IMR-90 (cell line): ENCODE results near the gene CFAP299. TPM values are rescaled to one million over a fixed set of nuclear protein-coding genes. Genes with fewer than 3 reads are reported as not detected.

Experiments used
- ATAC-seq: fragments of 200-7000 bp; cut with Tn5 transposase; 2 replicates; pipeline ENCODE4 v1.9.1; 2020; ENCODE audit warnings: low read depth, mild to moderate bottlenecking, moderate library complexity
- BruUV-seq: library from RNA; stranded (reverse); fragments of 400-500 nt; replicated peaks from 2 replicates; lab custom pipeline; 2021; lab: Mats Ljungman, UMichigan
- CTCF ChIA-PET: fragments of 300-600 bp; formaldehyde crosslinking; extraction: SDS; loops from one replicate; lab custom pipeline; 2021; ENCODE audit warnings: antibody characterized with exemption; lab: Yijun Ruan, JAX
- POLR2A ChIA-PET: fragments of 300-600 bp; sonication (Branson Sonifier 250); formaldehyde crosslinking; loops from one replicate; lab custom pipeline; 2022; ENCODE audit warnings: antibody characterized with exemption; ENCODE audit not compliant: unreplicated experiment; lab: Charles Lee
- DNase-seq: peaks from one replicate; pipeline ENCODE4 v3.0.0; 2013
- H2AFZ ChIP-seq: replicated peaks from 2 replicates; pipeline ENCODE3; 2013; ENCODE audit warnings: low read length, mild to moderate bottlenecking; ENCODE audit not compliant: poor library complexity
- H2AK5ac ChIP-seq: 2 replicates; pipeline ENCODE4 v1.6.1; 2013; ENCODE audit warnings: low read depth, low read length, inconsistent platforms
- H2AK9ac ChIP-seq: replicated peaks from 2 replicates; pipeline ENCODE3; 2013; ENCODE audit warnings: mild to moderate bottlenecking, low read depth, low read length, moderate library complexity; ENCODE audit not compliant: poor library complexity
- H2BK120ac ChIP-seq: 2 replicates; pipeline ENCODE4 v1.6.1; 2013; ENCODE audit warnings: low read depth, low read length, inconsistent platforms
- H2BK15ac ChIP-seq: 3 replicates; pipeline ENCODE4 v1.6.1; 2013; ENCODE audit warnings: low read depth, low read length, inconsistent platforms
- H2BK20ac ChIP-seq: 2 replicates; pipeline ENCODE4 v1.6.1; 2013; ENCODE audit warnings: low read depth, mild to moderate bottlenecking, inconsistent platforms, low read length, moderate library complexity
- H2BK5ac ChIP-seq: 2 replicates; pipeline ENCODE4 v1.6.1; 2013; ENCODE audit warnings: mild to moderate bottlenecking, low read depth, low read length, inconsistent platforms; ENCODE audit not compliant: poor library complexity, severe bottlenecking
- H3K14ac ChIP-seq: replicated peaks from 2 replicates; pipeline ENCODE4 v1.6.1; 2013; ENCODE audit warnings: low read depth, low read length, inconsistent platforms
- H3K18ac ChIP-seq: 2 replicates; pipeline ENCODE4 v1.6.1; 2013; ENCODE audit warnings: low read depth, low read length, control low read depth
- H3K23ac ChIP-seq: 2 replicates; pipeline ENCODE4 v1.6.1; 2013; ENCODE audit warnings: low read depth, low read length, inconsistent platforms
- H3K27ac ChIP-seq: 2 replicates; pipeline ENCODE4 v1.5.1; 2013; ENCODE audit warnings: mild to moderate bottlenecking, control low read depth, low read length; ENCODE audit not compliant: insufficient read depth
- H3K27me3 ChIP-seq: 2 replicates; pipeline ENCODE4 v1.6.1; 2013; ENCODE audit warnings: low read length; ENCODE audit not compliant: control insufficient read depth, insufficient read depth
- H3K36me3 ChIP-seq: 2 replicates; pipeline ENCODE4 v1.6.1; 2013; ENCODE audit warnings: low read length, mixed read lengths; ENCODE audit not compliant: control insufficient read depth, insufficient read depth
- H3K4ac ChIP-seq: 2 replicates; pipeline ENCODE4 v1.6.1; 2013; ENCODE audit warnings: low read depth, low read length, inconsistent platforms
- H3K4me1 ChIP-seq: 2 replicates; pipeline ENCODE4 v1.6.1; 2013; ENCODE audit warnings: low read length, mixed read lengths; ENCODE audit not compliant: control insufficient read depth, insufficient read depth
- H3K4me2 ChIP-seq: 2 replicates; pipeline ENCODE4 v1.6.1; 2013; ENCODE audit warnings: low read depth, mild to moderate bottlenecking, control low read depth, low read length, moderate library complexity
- H3K4me3 ChIP-seq: 2 replicates; pipeline ENCODE4 v1.5.1; 2013; ENCODE audit warnings: low read depth, mild to moderate bottlenecking, control low read depth, low read length, moderate library complexity; ENCODE audit not compliant: insufficient read depth
- H3K56ac ChIP-seq: 2 replicates; pipeline ENCODE4 v1.6.1; 2013; ENCODE audit warnings: low read length, inconsistent platforms; ENCODE audit not compliant: insufficient read depth; ENCODE audit errors: extremely low read depth
- H3K79me1 ChIP-seq, 2 experiments: 2 replicates each; pipeline ENCODE4 v1.6.1; 2013; ENCODE audit warnings: low read length in 2 of 2, inconsistent platforms in 1 of 2, low read depth in 1 of 2
- H3K9ac ChIP-seq: 2 replicates; pipeline ENCODE4 v1.6.1; 2013; ENCODE audit warnings: low read depth, low read length, control low read depth
- H3K9me1 ChIP-seq: 2 replicates; pipeline ENCODE4 v1.6.1; 2013; ENCODE audit warnings: low read length, inconsistent platforms; ENCODE audit not compliant: insufficient read depth
- H3K9me3 ChIP-seq: 2 replicates; pipeline ENCODE4 v1.6.1; 2013; ENCODE audit warnings: low read length; ENCODE audit not compliant: control insufficient read depth, insufficient read depth
- H4K20me1 ChIP-seq: 2 replicates; pipeline ENCODE4 v1.6.1; 2013; ENCODE audit warnings: low read length, inconsistent platforms; ENCODE audit not compliant: insufficient read depth
- H4K5ac ChIP-seq: 2 replicates; pipeline ENCODE4 v1.6.1; 2013; ENCODE audit warnings: mild to moderate bottlenecking, low read depth, low read length, control low read depth
- H4K8ac ChIP-seq, 2 experiments: 2 replicates each; pipeline ENCODE4 v1.6.1; 2013; ENCODE audit warnings: low read depth in 2 of 2, low read length in 2 of 2, control low read depth in 1 of 2, inconsistent platforms in 1 of 2
- H4K91ac ChIP-seq: 2 replicates; pipeline ENCODE4 v1.6.1; 2013; ENCODE audit warnings: low read depth, low read length, inconsistent platforms; ENCODE audit not compliant: insufficient read depth
- BHLHE40 ChIP-seq: fragments of 150-350 bp; IDR thresholded peaks from 2 replicates; pipeline ENCODE4 v1.6.1; 2016; ENCODE audit warnings: mild to moderate bottlenecking, low read depth, low read length
- CHD1 ChIP-seq: IDR thresholded peaks from 2 replicates; pipeline ENCODE4 v1.6.1; 2012; ENCODE audit warnings: low read depth, low read length, improper control_type of control experiment
- FOS ChIP-seq: fragments of 150-350 bp; IDR thresholded peaks from 2 replicates; pipeline ENCODE4 v1.6.1; 2016; ENCODE audit warnings: low read depth, low read length
- NFE2L2 ChIP-seq: fragments of 150-350 bp; IDR thresholded peaks from 2 replicates; pipeline ENCODE4 v1.6.1; 2016; ENCODE audit warnings: low read depth, mild to moderate bottlenecking, low read length
- POLR2A ChIP-seq: IDR thresholded peaks from 2 replicates; pipeline ENCODE4 v1.6.1; 2012; ENCODE audit warnings: mild to moderate bottlenecking, low read depth, low read length
- RFX5 ChIP-seq: IDR thresholded peaks from 2 replicates; pipeline ENCODE4 v1.8.0; 2012; ENCODE audit warnings: low read depth, mild to moderate bottlenecking, low read length, moderate library complexity
- SMC3 ChIP-seq: fragments of 150-350 bp; IDR thresholded peaks from 2 replicates; pipeline ENCODE4 v1.6.1; 2016; ENCODE audit warnings: low read depth, mild to moderate bottlenecking, antibody characterized with exemption, low read length, moderate library complexity
- WGBS, 2 experiments: methylation state at CpG; one replicate each; pipeline versions ENCODE4 v1.1.5 to v1.1.7; 2013; ENCODE audit warnings: missing lambda C conversion rate in 2 of 2; ENCODE audit not compliant: insufficient read length in 1 of 2; ENCODE audit errors: extremely low coverage in 2 of 2; 5-methylcytosine and 5-hydroxymethylcytosine counted together
- dilution Hi-C: fragments of 300-500 bp; cut with HindIII; formaldehyde crosslinking; loops from one replicate; pipeline ENCODE4 v1.14.3; 2018; ENCODE audit warnings: low sequenced_read_pairs; ENCODE audit not compliant: unreplicated experiment
- in situ Hi-C: fragments of 300-500 bp; cut with MboI; formaldehyde crosslinking; loops from 3 replicates; pipeline ENCODE4 v1.14.3; 2019; ENCODE audit warnings: low sequenced_read_pairs, inconsistent platforms, mixed read lengths
- intact Hi-C: fragments of 100-400 bp; cut with micrococcal nuclease; formaldehyde crosslinking; loops from 2 replicates; pipeline ENCODE4 v1.10.0; 2022
- polyA plus RNA-seq, 3 experiments: library from polyadenylated mRNA; depleted of rRNA; stranded (reverse); fragments of >200 nt; gene quantifications; 2 replicates each; pipeline ENCODE4 v1.2.3, GENCODE V29; 2012; ENCODE audit warnings: low replicate concordance in 1 of 3
- total RNA-seq: library from RNA; depleted of rRNA; stranded (reverse); fragments of >200 nt; gene quantifications from 2 replicates; pipeline ENCODE4 v1.2.3, GENCODE V29; 2012
- TF ChIP-seq, protein P1 (sequence below): conservative IDR thresholded peaks from 2 replicates; pipeline ENCODE4 v1.5.1; 2012; ENCODE audit warnings: mild to moderate bottlenecking, low read depth, low read length, improper control_type of control experiment
- TF ChIP-seq, protein P2 (sequence below): fragments of 150-350 bp; IDR thresholded peaks from 2 replicates; pipeline ENCODE4 v1.6.1; 2017; ENCODE audit warnings: mild to moderate bottlenecking, antibody characterized with exemption, low read length, low read depth
- TF ChIP-seq, protein P3 (sequence below): fragments of 150-350 bp; IDR thresholded peaks from 2 replicates; pipeline ENCODE4 v1.6.1; 2016; ENCODE audit warnings: low read depth, mild to moderate bottlenecking, low read length, moderate library complexity, borderline replicate concordance

The CFAP299 gene
- total and polyA plus RNA-seq, 2 of the 4 experiments (the other 2 are of a cell fraction), result 1.0 to 1.1 TPM

DNA sequence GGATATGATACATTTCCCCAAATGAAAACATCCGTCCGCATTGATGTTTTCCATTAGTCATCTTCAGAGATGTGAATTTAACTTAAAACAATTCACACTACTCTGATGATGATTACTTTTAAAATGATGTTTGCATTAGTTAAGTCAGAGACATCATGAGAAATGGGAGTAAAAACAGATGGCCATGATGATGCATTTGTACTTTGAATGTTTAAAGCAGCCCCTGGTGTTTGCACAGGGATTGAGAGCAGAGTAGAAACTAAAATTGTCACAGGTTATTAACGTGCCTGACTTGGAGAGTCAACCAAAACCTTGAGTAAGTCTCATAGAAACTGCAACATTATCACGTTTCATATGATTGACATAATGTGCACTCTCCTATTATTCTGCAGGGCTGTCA, 117.2 kb downstream of the CFAP299 start:
- Histone ChIP-seq H3K56ac (no peak overlapping the region), H3K9me1 (no peaks in the 10 kb centered on the region; the same call in 1 of the 2 replicates), H2AK5ac (no peak overlapping the region), H3K14ac (no peak overlapping the region), H3K79me1 (no peaks in the 10 kb centered on the region), H4K91ac (no peak overlapping the region), H3K4me3 (no peak overlapping the region), H2AK9ac (no peak overlapping the region), H3K23ac (no peak overlapping the region), H3K4me2 (no peak overlapping the region), H3K18ac (no peak overlapping the region), H3K36me3 (no peaks in the 10 kb centered on the region), H2AFZ (no peak overlapping the region), H3K27me3 (no peaks in the 10 kb centered on the region), H2BK5ac (no peak overlapping the region), H2BK15ac (no peak overlapping the region), H3K4ac (no peak overlapping the region), H4K8ac (no peak overlapping the region), H3K4me1 (peaks cover 3% of the 10 kb centered on the region), H4K20me1 (no peaks in the 10 kb centered on the region), H2BK120ac (no peak overlapping the region), H3K9me3 (no peaks in the 10 kb centered on the region), H2BK20ac (no peak overlapping the region), H3K9ac (no peak overlapping the region), H3K27ac (no peak overlapping the region), H4K5ac (no peak overlapping the region)
- intact Hi-C loops (no loop called here), in situ Hi-C loops (no loop called here), dilution Hi-C loops (no loop called here)
- WGBS, 2 experiments, result no CpG with 5 or more reads among the region's 4 CpGs
- TF ChIP-seq, protein P1, sequence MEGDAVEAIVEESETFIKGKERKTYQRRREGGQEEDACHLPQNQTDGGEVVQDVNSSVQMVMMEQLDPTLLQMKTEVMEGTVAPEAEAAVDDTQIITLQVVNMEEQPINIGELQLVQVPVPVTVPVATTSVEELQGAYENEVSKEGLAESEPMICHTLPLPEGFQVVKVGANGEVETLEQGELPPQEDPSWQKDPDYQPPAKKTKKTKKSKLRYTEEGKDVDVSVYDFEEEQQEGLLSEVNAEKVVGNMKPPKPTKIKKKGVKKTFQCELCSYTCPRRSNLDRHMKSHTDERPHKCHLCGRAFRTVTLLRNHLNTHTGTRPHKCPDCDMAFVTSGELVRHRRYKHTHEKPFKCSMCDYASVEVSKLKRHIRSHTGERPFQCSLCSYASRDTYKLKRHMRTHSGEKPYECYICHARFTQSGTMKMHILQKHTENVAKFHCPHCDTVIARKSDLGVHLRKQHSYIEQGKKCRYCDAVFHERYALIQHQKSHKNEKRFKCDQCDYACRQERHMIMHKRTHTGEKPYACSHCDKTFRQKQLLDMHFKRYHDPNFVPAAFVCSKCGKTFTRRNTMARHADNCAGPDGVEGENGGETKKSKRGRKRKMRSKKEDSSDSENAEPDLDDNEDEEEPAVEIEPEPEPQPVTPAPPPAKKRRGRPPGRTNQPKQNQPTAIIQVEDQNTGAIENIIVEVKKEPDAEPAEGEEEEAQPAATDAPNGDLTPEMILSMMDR, result no peak
- TF ChIP-seq SMC3, result no peak
- TF ChIP-seq BHLHE40, result no peak
- TF ChIP-seq CHD1, result no peak
- no peak for TF ChIP-seq FOS
- no peak for TF ChIP-seq RFX5
- TF ChIP-seq, protein P2, sequence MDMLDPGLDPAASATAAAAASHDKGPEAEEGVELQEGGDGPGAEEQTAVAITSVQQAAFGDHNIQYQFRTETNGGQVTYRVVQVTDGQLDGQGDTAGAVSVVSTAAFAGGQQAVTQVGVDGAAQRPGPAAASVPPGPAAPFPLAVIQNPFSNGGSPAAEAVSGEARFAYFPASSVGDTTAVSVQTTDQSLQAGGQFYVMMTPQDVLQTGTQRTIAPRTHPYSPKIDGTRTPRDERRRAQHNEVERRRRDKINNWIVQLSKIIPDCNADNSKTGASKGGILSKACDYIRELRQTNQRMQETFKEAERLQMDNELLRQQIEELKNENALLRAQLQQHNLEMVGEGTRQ, result no peak
- no peak for TF ChIP-seq NFE2L2
- no peak for TF ChIP-seq POLR2A
- TF ChIP-seq, protein P3, sequence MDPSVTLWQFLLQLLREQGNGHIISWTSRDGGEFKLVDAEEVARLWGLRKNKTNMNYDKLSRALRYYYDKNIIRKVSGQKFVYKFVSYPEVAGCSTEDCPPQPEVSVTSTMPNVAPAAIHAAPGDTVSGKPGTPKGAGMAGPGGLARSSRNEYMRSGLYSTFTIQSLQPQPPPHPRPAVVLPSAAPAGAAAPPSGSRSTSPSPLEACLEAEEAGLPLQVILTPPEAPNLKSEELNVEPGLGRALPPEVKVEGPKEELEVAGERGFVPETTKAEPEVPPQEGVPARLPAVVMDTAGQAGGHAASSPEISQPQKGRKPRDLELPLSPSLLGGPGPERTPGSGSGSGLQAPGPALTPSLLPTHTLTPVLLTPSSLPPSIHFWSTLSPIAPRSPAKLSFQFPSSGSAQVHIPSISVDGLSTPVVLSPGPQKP, result no peak
- ChIA-PET POLR2A (no interaction called here), CTCF (no interaction called here)
- no peak for ATAC-seq
- DNase-seq, result no peak
- no TSS peak for BruUV-seq
